BE2C (cell line): Measurements from ENCODE around the gene KCNG2.

Source experiments
- DNase-seq: peaks from one replicate; pipeline ENCODE4 v3.0.0-alpha.2; 2020
- H3K27me3 ChIP-seq: fragments of 250-450 bp; sonication (Bioruptor Pico); 2 replicates; pipeline ENCODE4 v1.5.1; 2020; ENCODE audit warnings: mild to moderate bottlenecking
- H3K36me3 ChIP-seq: fragments of 250-450 bp; sonication (Bioruptor Pico); 2 replicates; pipeline ENCODE4 v1.5.1; 2020; ENCODE audit warnings: mild to moderate bottlenecking
- H3K4me1 ChIP-seq: fragments of 250-450 bp; sonication (Bioruptor Pico); 2 replicates; pipeline ENCODE4 v1.5.1; 2020
- H3K4me3 ChIP-seq: 2 replicates; pipeline ENCODE4 v1.5.1; 2011; ENCODE audit warnings: low read depth, low read length
- H3K9me3 ChIP-seq: fragments of 250-450 bp; sonication (Bioruptor Pico); 2 replicates; pipeline ENCODE4 v1.5.1; 2020
- TF ChIP-seq, protein P1 (sequence below): IDR thresholded peaks from 2 replicates; pipeline ENCODE4 v1.5.1; 2012; ENCODE audit warnings: mild to moderate bottlenecking, low read depth, low read length

Gene KCNG2

DNA sequence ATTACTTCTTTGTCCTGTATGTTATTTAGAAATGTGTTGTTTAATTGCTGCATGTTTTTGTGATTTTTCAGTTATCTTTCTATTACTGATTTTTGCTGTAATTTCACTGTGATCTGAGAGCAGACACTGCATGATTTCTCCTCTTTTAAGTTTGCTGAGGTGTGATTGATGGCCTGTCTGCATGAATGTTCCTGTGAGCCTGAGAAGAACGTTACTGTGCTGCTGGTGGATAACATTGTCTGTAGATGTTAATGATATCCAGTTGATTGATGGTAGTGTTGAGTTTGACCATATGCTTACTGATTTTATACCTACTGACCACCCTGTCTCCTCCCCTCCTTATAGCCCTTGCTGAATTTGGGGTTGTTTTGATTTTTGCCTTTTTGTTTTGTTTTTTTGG lies 37.4 kb upstream of the KCNG2 start:
- TF ChIP-seq, protein P1, sequence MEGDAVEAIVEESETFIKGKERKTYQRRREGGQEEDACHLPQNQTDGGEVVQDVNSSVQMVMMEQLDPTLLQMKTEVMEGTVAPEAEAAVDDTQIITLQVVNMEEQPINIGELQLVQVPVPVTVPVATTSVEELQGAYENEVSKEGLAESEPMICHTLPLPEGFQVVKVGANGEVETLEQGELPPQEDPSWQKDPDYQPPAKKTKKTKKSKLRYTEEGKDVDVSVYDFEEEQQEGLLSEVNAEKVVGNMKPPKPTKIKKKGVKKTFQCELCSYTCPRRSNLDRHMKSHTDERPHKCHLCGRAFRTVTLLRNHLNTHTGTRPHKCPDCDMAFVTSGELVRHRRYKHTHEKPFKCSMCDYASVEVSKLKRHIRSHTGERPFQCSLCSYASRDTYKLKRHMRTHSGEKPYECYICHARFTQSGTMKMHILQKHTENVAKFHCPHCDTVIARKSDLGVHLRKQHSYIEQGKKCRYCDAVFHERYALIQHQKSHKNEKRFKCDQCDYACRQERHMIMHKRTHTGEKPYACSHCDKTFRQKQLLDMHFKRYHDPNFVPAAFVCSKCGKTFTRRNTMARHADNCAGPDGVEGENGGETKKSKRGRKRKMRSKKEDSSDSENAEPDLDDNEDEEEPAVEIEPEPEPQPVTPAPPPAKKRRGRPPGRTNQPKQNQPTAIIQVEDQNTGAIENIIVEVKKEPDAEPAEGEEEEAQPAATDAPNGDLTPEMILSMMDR = no peak
- Histone ChIP-seq H3K4me3 (no peak overlapping the region), H3K27me3 (no peaks in the 10 kb centered on the region), H3K4me1 (no peaks in the 10 kb centered on the region), H3K9me3 (no peaks in the 10 kb centered on the region), H3K36me3 (no peaks in the 10 kb centered on the region)
- no peak for DNase-seq

DNA sequence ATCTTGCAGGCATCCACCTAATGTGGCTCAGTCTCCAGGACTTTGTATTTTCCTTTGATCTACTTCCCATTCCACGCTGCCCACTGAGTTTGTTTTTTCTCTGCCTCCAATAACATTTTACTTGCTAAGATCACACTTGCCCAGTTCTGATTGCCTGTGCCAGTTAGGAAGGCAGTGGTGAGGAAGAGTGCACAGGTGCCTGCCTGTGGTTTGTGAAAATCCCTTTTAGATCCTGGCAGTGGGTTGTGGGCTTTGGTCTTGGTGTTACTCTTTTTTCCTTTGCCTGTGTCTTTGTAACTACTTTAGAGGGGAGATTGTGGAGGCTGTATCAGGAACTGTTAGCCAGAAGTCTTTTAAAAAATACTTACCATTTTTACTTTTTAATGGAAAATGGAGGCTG lies 36.9 kb upstream of the KCNG2 start:
- TF ChIP-seq, protein P1 = no peak
- DNase-seq = no peak
- H3K4me1 ChIP-seq = no peaks in the 10 kb centered on the region
- H3K4me3 ChIP-seq = no peak overlapping the region
- no peaks in the 10 kb centered on the region for H3K9me3 ChIP-seq
- no peaks in the 10 kb centered on the region for H3K27me3 ChIP-seq
- no peaks in the 10 kb centered on the region for H3K36me3 ChIP-seq

DNA sequence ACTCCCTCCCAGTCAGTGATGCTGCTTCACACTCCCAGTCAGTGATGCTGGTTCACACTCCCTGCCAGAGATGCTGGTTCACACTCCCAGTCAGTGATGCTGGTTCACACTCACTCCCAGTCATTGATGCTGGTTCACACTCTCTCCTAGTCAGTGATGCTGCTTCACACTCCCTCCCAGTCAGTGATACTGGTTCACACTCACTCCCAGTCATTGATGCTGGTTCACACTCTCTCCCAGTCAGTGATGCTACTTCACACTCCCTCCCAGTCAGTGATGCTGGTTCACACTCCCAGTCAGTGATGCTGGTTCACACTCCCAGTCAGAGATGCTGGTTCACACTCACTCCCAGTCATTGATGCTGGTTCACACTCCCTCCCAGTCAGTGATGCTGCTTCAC lies 34.3 kb upstream of the KCNG2 start:
- no peak for DNase-seq

DNA sequence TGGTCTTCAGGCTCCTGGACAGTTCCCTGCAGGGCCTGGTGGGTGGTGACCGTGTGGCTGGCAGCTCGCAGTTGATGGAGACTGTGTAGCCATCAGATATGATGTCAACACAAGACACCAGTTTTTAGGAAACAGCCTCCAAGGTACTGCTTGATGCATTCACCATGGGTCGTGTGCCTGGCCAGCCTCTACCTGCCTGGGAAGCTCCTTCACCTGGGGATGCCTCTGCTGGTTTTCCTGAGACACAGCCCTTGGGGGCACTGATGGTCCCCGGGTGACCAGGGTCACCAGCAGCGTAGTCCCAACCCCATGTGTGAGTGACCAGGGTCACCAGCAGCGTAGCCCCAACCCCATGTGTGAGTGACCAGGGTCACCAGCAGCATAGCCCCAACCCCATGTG lies 33.6 kb upstream of the KCNG2 start:
- Histone ChIP-seq H3K27me3 (no peaks in the 10 kb centered on the region), H3K36me3 (no peaks in the 10 kb centered on the region), H3K4me3 (no peak overlapping the region), H3K9me3 (no peaks in the 10 kb centered on the region), H3K4me1 (no peaks in the 10 kb centered on the region)
- no peak for DNase-seq
- TF ChIP-seq, protein P1 = no peak

More for the DNA sequence above, 34.3 kb upstream of the KCNG2 start:
- H3K4me3 ChIP-seq = no peak overlapping the region
- no peaks in the 10 kb centered on the region for H3K36me3 ChIP-seq
- H3K9me3 ChIP-seq = no peaks in the 10 kb centered on the region
- H3K27me3 ChIP-seq = no peaks in the 10 kb centered on the region
- TF ChIP-seq, protein P1 = no peak
- H3K4me1 ChIP-seq = no peaks in the 10 kb centered on the region

DNA sequence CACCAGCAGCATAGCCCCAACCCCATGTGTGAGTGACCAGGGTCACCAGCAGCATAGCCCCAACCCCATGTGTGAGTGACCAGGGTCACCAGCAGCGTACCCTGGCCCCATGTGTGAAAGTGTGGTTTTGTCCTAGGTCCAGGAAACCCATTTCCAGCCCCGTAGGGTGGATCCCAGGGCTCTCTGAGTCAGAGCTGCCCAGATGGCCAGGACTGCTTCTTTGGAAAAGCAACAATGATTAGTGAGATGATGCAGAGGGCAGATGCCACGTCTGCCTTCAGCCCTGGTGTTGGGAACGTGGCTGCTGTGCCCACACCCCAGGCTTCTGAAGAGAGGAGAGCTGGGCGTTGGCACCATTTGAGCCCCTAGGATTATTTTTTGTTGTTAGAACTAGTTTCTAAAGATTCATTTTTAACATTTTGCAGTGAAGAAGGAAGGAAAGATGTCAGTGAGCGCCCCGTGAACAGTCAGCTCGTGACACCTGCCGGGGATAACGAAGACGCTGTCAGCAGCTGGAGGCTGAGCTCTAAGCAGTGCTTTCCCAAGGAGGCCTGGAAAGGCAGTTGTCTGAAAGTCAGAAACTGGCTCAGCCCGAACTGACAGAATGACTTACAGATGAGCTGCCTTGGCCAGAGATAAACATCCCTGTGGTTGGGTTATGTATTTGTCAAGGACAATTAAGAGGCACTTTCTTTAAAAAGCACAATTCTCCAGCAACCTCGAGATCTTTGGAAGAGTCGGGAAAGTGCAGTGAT lies 32.1 kb upstream of the KCNG2 start:
- H3K36me3 ChIP-seq = no peaks in the 10 kb centered on the region
- DNase-seq = no peak
- H3K4me1 ChIP-seq = no peaks in the 10 kb centered on the region
- TF ChIP-seq, protein P1 = no peak
- no peaks in the 10 kb centered on the region for H3K9me3 ChIP-seq
- H3K4me3 ChIP-seq = no peak overlapping the region
- no peaks in the 10 kb centered on the region for H3K27me3 ChIP-seq

DNA sequence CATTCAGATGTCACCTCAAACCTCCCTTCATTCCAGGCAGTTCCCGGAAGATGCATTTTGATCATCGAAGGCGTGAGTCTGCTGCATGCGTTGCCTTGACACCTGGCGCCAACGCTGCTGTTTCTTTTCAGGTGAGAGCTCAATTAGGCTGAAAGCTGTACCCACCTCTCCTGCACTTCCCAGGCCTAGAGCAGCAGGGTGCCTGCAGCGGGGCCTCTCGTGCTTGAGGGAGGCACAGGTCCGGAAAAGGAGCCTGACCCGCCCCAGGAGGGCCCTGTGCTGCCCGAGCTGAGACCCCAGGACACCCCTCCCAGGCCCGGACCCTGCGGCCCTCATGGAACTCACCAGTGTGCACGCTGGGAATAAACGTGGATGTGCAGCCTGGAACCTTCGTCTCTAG lies 31.4 kb upstream of the KCNG2 start:
- TF ChIP-seq, protein P1 = no peak
- H3K27me3 ChIP-seq = no peaks in the 10 kb centered on the region
- H3K4me1 ChIP-seq = no peaks in the 10 kb centered on the region
- H3K36me3 ChIP-seq = no peaks in the 10 kb centered on the region
- no peak for DNase-seq
- no peak overlapping the region for H3K4me3 ChIP-seq
- no peaks in the 10 kb centered on the region for H3K9me3 ChIP-seq
